ENCODE measurements around the gene CHL1.

- TF ChIP-seq, protein P1, sequence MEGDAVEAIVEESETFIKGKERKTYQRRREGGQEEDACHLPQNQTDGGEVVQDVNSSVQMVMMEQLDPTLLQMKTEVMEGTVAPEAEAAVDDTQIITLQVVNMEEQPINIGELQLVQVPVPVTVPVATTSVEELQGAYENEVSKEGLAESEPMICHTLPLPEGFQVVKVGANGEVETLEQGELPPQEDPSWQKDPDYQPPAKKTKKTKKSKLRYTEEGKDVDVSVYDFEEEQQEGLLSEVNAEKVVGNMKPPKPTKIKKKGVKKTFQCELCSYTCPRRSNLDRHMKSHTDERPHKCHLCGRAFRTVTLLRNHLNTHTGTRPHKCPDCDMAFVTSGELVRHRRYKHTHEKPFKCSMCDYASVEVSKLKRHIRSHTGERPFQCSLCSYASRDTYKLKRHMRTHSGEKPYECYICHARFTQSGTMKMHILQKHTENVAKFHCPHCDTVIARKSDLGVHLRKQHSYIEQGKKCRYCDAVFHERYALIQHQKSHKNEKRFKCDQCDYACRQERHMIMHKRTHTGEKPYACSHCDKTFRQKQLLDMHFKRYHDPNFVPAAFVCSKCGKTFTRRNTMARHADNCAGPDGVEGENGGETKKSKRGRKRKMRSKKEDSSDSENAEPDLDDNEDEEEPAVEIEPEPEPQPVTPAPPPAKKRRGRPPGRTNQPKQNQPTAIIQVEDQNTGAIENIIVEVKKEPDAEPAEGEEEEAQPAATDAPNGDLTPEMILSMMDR (IDR thresholded peaks at IDR 0.05), result no peak
- TF ChIP-seq EZH2 (IDR thresholded peaks at IDR 0.05; ENCODE audit: borderline replicate concordance, insufficient read depth, low read depth, low read length, poor library complexity, severe bottlenecking), result no peak
Measured at GRCh38 chr3:263393-263792, 66.8 kb downstream of the CHL1 start.
